Upper lobe of right lung (tissue), 1 donor: ENCODE data around the gene KIAA0586. TPM values are rescaled to one million over a fixed set of nuclear protein-coding genes. Genes with fewer than 3 reads are reported as not detected.
A peak's percentile ranks its signal among the peaks of the same experiment; 100 is the strongest.
"Not testable (repeated sequence)": the region's sequence is repeated elsewhere in the genome, so short reads cannot be mapped to it uniquely, and the experiment has no call there.

ENCODE experiments used
- ATAC-seq: fragments of 200-7000 bp; cut with Tn5 transposase; one replicate; pipeline ENCODE4 v1.9.1; 2020; ENCODE audit warnings: mild to moderate bottlenecking, moderate library complexity
- DNase-seq: peaks from one replicate; pipeline ENCODE4 v3.0.0-alpha.2; 2020
- H3K27ac ChIP-seq: fragments of 200-600 bp; one replicate; pipeline ENCODE4 v1.8.0; 2022
- H3K27me3 ChIP-seq: fragments of 200-600 bp; one replicate; pipeline ENCODE4 v1.8.0; 2022; ENCODE audit warnings: mild to moderate bottlenecking
- H3K36me3 ChIP-seq: fragments of 200-600 bp; one replicate; pipeline ENCODE4 v1.8.0; 2022
- H3K4me1 ChIP-seq: fragments of 200-600 bp; one replicate; pipeline ENCODE4 v1.8.0; 2022
- H3K4me3 ChIP-seq: fragments of 200-600 bp; one replicate; pipeline ENCODE4 v1.8.0; 2022; ENCODE audit warnings: mild to moderate bottlenecking
- H3K9me3 ChIP-seq: fragments of 200-600 bp; one replicate; pipeline ENCODE4 v1.8.0; 2022
- CTCF ChIP-seq: fragments of 200-600 bp; IDR thresholded peaks from one replicate; pipeline ENCODE4 v1.8.0; 2022; ENCODE audit warnings: antibody characterized with exemption
- intact Hi-C: fragments of 100-400 bp; cut with DNase I; formaldehyde crosslinking; loops from one replicate; pipeline ENCODE4 v1.11.0; 2022
- total RNA-seq: library from RNA; stranded (reverse); fragmentation: NEBNext Ultra II Directional; extraction: Animal tissue kit (Norgen Biotek cat#: 25700); gene quantifications from one replicate; pipeline ENCODE4 v1.2.1, GENCODE V29; 2021
- donor health status: DM: no; HTN: yes; CAD: no; lungs with severe emphysema.

Gene KIAA0586
- total RNA-seq, 1 donor from 2014 or later, result 16.3 TPM

DNA sequence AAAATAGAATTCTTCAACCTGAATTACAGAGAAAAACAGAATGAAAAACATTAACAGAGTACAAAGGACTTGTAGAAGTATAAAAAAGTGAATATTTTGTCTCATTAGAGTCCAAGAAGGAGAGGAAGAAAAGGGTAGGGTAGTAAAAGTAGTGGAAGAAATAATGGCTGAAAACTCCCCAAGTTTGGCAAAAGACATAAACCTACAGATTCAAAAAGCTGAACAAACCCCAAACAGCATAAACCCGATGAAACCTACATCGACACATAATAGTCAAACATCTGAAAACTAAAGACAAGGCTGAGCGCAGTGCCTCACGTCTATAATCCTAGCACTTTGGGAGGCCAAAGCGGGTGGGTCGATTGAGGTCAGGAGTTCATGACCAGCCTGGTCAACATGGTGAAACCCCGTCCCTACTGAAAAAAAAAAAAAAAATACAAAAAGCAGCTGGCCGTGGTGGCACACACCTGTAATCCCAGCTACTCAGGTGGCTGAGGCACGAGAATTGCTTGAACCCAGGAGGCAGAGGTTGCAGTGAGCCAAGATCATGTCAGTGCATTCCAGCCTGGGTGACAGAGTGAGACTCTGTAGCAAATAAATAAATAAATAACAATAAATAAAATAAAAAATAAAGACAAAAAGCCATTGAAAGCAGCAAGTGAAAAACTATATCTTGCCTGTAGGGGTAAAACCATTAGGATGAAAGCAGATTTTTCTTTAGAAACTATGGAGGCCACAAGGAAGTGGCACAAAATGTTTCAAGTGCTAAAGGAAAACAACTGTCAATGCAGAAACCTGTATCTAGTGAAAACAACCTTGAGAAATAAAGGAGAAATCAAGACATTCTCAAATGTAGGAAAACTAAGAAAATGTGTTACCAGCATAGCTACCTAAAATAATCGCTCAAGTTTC, 11.6 kb upstream of the KIAA0586 start:
- Histone ChIP-seq H3K9me3 (no peaks in the 10 kb centered on the region), H3K36me3 (peaks cover 74% of the 10 kb centered on the region), H3K4me3 (no peak overlapping the region), H3K27me3 (no peaks in the 10 kb centered on the region), H3K4me1 (peaks cover 3% of the 10 kb centered on the region), H3K27ac (no peak overlapping the region)
- DNase-seq (no peak), ATAC-seq (no peak)
- TF ChIP-seq CTCF, result no peak
- intact Hi-C loops, result no loop called here

GRCh38 chr14:58416934-58417333, 10.6 kb upstream of the KIAA0586 start:
- ATAC-seq, H3K4me1 ChIP-seq, H3K4me3 ChIP-seq, DNase-seq, H3K9me3 ChIP-seq, H3K27me3 ChIP-seq, H3K27ac ChIP-seq, intact Hi-C loops: not testable (repeated sequence)
- peaks cover 73% of the 10 kb centered on the region for H3K36me3 ChIP-seq

GRCh38 chr14:58426670-58427280, 744 bp upstream of the KIAA0586 start:
- ATAC-seq, result peak; percentile 77
- H3K36me3 ChIP-seq, result peaks cover 14% of the 10 kb centered on the region
- peak; percentile 81 for DNase-seq
- peak overlapping the region; percentile 97 for H3K27ac ChIP-seq
- intact Hi-C loops, result no loop called here
- no peak for TF ChIP-seq CTCF
- H3K4me1 ChIP-seq, result peaks cover 16% of the 10 kb centered on the region
- peak overlapping the region; percentile 92 for H3K4me3 ChIP-seq
- no peaks in the 10 kb centered on the region for H3K27me3 ChIP-seq
- H3K9me3 ChIP-seq, result no peaks in the 10 kb centered on the region

DNA sequence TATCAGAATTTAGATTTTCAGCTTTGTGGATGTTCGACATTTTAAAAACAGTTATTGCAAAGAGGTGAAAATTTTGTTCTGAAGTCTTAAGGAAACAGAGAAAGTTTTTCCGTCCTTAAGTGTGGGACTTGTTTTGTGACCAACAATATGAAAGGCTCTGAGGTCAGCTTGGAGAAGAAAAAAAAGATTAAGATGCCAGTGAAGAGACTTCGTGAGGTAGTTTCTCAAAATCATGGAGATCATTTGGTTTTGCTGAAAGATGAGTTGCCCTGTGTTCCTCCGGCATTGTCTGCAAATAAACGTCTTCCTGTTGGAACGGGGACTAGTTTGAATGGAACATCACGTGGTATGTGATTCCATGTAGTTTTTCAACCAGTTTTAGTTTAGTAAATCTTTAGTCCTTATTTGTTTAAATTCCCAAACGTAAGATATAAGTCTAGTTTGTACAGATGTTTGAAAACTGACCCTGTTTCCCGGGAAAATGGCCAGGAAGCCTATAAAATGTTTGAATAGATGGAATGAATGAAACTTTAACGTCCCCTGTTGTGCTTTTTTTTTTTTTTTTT, 682 bp downstream of the KIAA0586 start:
- no peak for ATAC-seq

GRCh38 chr14:58430156-58430555, 2.6 kb downstream of the KIAA0586 start:
- no peaks in the 10 kb centered on the region for H3K27me3 ChIP-seq
- intact Hi-C loops, result no loop called here

More for the DNA sequence above, 682 bp downstream of the KIAA0586 start:
- peak overlapping the region; percentile 92 for H3K4me3 ChIP-seq
- peaks cover 16% of the 10 kb centered on the region for H3K4me1 ChIP-seq
- no peaks in the 10 kb centered on the region for H3K27me3 ChIP-seq
- peaks cover 22% of the 10 kb centered on the region for H3K36me3 ChIP-seq
- DNase-seq, result no peak
- TF ChIP-seq CTCF, result no peak
- no peaks in the 10 kb centered on the region for H3K9me3 ChIP-seq
- intact Hi-C loops, result no loop called here
- peak overlapping the region; percentile 97 for H3K27ac ChIP-seq

More at GRCh38 chr14:58430156-58430555, 2.6 kb downstream of the KIAA0586 start:
- peaks cover 16% of the 10 kb centered on the region for H3K4me1 ChIP-seq
- H3K9me3 ChIP-seq, result no peaks in the 10 kb centered on the region
- ATAC-seq (no peak), DNase-seq (no peak)
- peaks cover 34% of the 10 kb centered on the region for H3K36me3 ChIP-seq
- TF ChIP-seq CTCF, result no peak
- no peak overlapping the region for H3K4me3 ChIP-seq
- H3K27ac ChIP-seq, result no peak overlapping the region
